Epithelial cell of prostate (primary cell): ENCODE data around the gene APOLD1.
A peak's percentile ranks its signal among the peaks of the same experiment; 100 is the strongest.
"Not testable (repeated sequence)": the region's sequence is repeated elsewhere in the genome, so short reads cannot be mapped to it uniquely, and the experiment has no call there.

Experiments used
- DNase-seq: peaks from one replicate; pipeline ENCODE4 v3.0.0-alpha.2; 2011; ENCODE audit warnings: low read depth, low spot score
- H3K27ac ChIP-seq: fragments of 450-650 bp; 2 replicates; pipeline ENCODE4 v1.5.1; 2017; ENCODE audit warnings: mild to moderate bottlenecking

APOLD1 gene

DNA sequence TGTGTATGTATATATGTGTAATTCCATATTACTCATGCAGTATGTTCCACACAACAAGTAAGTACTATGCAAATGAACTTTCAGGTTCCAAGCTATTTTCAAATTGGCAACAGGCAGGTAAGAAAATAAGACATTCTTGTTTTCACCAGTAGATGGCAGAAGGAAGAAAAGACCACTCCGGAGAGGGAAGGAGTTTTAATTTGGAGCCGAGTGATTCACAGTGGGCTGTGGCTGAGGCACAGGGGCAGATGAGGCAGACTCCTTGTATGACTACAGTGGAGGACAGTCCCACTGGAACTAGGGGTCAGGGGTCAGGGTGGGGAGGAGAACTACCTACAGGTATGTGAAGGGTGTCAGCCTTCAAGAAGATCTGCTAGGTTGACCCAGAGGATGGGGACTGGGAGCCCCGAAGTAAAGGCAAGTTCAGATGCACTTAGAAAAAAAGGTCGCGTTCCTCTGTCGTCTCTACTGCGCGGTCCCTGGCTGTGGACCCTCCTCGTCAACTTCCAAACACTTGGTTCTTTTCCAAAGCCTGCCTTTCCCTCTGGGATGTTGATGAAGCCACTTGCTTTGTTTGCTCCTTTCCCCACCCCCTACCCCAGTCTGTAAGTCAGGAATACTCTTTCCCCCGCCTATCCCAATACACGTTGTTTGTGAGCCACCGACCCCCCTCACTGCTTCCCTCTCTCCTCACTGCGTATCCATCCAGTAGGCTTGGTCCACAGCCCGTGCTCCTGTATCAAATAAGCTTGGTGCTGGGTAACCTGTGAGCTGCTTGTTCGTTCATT is 51.8 kb downstream of the APOLD1 start:
- peak; percentile 72 for DNase-seq
- peak overlapping the region; percentile 97 for H3K27ac ChIP-seq

DNA sequence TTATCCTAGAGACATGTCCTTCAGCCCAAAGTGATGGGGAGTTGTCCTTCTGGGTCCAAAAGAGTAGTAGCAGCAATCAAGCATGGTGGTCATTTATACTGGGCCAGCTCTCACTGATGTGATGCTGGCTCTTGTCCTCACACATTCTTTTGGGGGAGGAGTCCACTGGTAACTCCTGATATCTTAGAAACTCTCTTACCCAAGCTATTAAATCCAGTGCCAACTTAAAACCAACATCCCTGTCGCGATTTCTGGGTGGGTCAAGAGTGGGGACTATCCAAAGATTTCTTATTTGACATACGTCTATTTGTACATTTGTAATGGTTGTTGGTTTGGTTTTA is 52.3 kb downstream of the APOLD1 start:
- no peak for DNase-seq
- peak overlapping the region; percentile 97 for H3K27ac ChIP-seq

DNA sequence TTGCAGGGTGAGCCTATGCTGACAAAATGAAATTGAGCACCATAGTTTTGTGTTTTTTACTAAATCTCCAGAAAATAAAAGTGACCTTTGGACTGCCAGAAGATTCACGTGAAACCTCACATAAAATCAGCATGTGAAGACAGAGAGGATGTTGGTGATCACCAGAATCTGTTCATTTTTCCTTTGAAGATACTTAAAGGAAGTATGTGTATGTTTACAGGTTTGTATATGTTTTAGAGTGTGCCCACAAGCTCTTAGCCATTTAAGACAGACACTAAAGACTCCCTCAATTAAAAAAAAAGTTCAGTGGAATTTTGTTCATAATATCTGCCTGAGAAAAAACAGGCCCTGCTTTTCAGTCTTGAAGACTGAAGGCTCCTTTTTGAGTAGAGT is 53.5 kb downstream of the APOLD1 start:
- H3K27ac ChIP-seq: peak overlapping the region; percentile 97
- DNase-seq: no peak

DNA sequence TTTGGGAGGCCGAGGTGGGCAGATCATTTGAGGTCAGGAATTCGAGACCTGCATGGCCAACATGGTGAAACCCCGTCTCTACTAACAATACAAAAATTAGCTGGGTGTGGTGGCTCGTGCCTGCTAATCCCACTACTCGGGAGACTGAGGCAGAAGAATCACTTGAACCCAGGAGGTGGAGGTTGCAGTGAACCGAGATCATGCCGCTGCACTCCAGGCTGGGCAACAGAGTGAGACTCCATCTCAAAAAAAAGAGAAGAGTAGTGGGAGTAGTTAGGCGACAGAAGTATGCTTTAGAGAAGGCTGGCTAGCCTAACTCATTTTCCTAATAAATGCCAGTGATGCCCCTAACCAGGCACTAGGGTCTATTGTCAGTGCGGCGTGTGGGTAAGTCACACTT is 54.0 kb downstream of the APOLD1 start:
- not testable (repeated sequence) for DNase-seq
- H3K27ac ChIP-seq: peak overlapping the region; percentile 97

DNA sequence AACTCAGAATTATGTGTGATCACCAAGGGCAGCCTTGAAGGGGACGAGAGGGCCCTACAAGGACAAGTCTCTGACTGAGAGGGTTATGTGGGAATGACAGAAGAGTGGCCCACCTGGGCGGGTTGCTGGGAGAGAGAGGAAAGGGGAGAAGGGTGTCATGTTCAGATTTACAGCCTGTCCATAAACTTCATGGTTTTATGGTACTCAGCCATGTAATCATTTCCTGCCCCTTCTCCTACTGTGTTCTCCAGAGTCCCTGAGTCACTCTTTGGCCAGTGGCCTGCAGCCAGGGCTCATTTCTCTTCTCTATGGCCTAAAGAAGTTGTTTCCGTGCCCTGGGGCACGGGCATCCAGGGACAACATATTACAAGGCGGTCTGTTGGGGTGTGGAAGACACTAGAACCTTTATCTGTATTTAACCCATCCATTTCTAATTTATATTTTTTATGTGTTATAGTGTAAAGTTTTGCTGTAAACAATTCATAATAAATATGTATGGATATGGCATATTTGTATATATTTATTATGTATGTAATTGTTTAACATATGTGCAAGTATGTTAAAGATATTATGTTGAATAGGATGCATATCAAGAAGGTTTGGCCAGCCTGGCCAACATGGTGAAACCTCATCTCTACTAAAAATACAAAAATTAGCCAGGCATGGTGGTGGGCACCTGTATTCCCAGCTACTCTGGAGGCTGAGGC is 54.6 kb downstream of the APOLD1 start:
- peak overlapping the region; percentile 97 for H3K27ac ChIP-seq
- peak; percentile 55 for DNase-seq

DNA sequence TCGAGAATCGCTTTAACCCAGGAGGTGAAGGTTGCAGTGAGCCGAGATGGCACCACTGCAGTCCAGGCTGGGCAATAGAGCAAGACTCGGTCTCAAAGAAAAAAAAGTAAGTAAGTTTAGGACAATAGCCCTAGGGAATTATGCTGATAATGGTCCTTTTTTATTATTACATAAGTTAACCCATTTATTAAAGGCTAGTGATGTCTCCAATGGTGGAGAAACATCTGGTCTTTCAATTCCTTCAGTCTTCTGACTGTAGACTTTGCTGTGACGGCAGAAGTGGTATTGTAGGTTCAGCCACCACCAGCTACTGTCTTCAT is 55.1 kb downstream of the APOLD1 start:
- peak overlapping the region; percentile 97 for H3K27ac ChIP-seq
- DNase-seq: no peak
